ENCODE results near the gene LRRIQ1.

GRCh38 chr12:85130646-85131045, 94.5 kb downstream of the LRRIQ1 start:
- TF ChIP-seq CTCF (IDR thresholded peaks at IDR 0.05; ENCODE audit: low read depth, low read length) (no peak), EZH2phosphoT487 (IDR thresholded peaks at IDR 0.05; ENCODE audit: low read depth) (no peak)
